ENCODE data around the gene FAR2. TPM values are rescaled to one million over a fixed set of nuclear protein-coding genes. Genes with fewer than 3 reads are reported as not detected.
"Not testable (repeated sequence)": the region's sequence is repeated elsewhere in the genome, so short reads cannot be mapped to it uniquely, and the experiment has no call there.

Gene FAR2
- total and polyA plus RNA-seq, 3 donors from 2014 or later, result 5.1 to 25.2 (median 5.8) TPM

DNA sequence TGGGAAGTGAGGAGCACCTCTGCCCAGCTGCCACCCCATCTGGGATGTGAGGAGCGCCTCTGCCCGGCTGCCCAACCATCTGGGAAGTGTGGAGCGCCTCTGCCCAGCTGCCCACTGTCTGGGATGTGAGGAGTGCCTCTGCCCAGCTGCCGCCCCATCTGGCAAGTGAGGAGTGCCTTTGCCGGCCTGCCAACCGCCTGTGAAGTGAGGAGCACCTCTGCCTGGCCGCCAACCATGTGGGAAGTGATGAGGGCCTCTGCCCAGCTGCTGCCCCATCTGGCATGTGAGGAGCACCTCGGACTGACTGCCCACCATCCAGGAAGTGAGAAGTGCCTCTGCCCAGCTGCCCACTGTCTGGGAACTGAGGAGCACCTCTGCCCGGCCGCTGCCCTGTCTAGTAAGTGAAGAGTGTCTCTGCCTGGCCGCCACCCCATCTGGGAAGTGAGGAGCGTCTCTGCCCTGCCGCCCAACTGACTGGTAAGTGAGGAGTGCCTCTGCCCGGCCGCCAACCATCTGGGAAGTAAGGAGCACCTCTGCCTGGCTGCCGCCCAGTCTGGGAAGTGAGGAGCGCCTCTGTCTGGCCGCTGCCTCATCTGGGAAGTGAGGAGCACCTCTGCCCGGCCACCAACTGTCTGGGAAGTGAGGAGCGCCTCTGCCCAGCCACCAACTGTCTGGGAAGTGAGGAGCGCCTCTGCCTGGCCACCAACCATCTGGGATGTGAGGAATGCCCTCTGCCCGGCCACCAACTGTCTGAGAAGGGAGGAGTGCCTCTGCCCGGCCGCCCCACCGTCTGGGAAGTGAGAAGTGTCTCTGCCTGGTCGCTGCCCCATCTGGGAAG, 22.6 kb downstream of the FAR2 start:
- TF ChIP-seq, protein P1, sequence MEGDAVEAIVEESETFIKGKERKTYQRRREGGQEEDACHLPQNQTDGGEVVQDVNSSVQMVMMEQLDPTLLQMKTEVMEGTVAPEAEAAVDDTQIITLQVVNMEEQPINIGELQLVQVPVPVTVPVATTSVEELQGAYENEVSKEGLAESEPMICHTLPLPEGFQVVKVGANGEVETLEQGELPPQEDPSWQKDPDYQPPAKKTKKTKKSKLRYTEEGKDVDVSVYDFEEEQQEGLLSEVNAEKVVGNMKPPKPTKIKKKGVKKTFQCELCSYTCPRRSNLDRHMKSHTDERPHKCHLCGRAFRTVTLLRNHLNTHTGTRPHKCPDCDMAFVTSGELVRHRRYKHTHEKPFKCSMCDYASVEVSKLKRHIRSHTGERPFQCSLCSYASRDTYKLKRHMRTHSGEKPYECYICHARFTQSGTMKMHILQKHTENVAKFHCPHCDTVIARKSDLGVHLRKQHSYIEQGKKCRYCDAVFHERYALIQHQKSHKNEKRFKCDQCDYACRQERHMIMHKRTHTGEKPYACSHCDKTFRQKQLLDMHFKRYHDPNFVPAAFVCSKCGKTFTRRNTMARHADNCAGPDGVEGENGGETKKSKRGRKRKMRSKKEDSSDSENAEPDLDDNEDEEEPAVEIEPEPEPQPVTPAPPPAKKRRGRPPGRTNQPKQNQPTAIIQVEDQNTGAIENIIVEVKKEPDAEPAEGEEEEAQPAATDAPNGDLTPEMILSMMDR (IDR thresholded peaks at IDR 0.05), result no peak
- no peak for TF ChIP-seq POLR2A (IDR thresholded peaks at IDR 0.05)
- Histone ChIP-seq H3K27ac (no peak overlapping the region), H3K36me3 (ENCODE audit: low read depth, missing control alignments) (no peaks in the 10 kb centered on the region), H3K9me3 (no peaks in the 10 kb centered on the region), H3K27me3 (no peaks in the 10 kb centered on the region), H3K4me3 (no peak overlapping the region), H3K4me1 (no peaks in the 10 kb centered on the region)
- no peak for DNase-seq
- WGBS, 2 donors, result 86% methylated on average over 11 to 26 of the region's 26 CpGs
- intact Hi-C loops (cut with DNase I; ENCODE audit: low total_unique reads), result no loop called here

- Histone ChIP-seq H3K9me3 (no peaks in the 10 kb centered on the region), H3K27me3 (no peaks in the 10 kb centered on the region), H3K4me3 (no peak overlapping the region), H3K27ac (no peak overlapping the region), H3K36me3 (ENCODE audit: low read depth, missing control alignments) (no peaks in the 10 kb centered on the region), H3K4me1 (no peaks in the 10 kb centered on the region)
- intact Hi-C loops (cut with DNase I; ENCODE audit: low total_unique reads), result no loop called here
- TF ChIP-seq POLR2A (IDR thresholded peaks at IDR 0.05), result no peak
- TF ChIP-seq, protein P1 (IDR thresholded peaks at IDR 0.05), result no peak
- 77 to 84% methylated on average over 6 of the region's 6 CpGs for WGBS, 2 donors
- DNase-seq, result no peak
Observed at GRCh38 chr12:29176941-29177340, 27.9 kb downstream of the FAR2 start.

- intact Hi-C loops (cut with DNase I; ENCODE audit: low total_unique reads); DNase-seq; H3K4me1 ChIP-seq; H3K4me3 ChIP-seq; H3K27ac ChIP-seq; H3K36me3 ChIP-seq (ENCODE audit: low read depth, missing control alignments); H3K27me3 ChIP-seq; H3K9me3 ChIP-seq: not testable (repeated sequence)
- 95 to 97% methylated on average over 4 of the region's 4 CpGs for WGBS, 2 donors
Observed at GRCh38 chr12:29182247-29182646, 33.2 kb downstream of the FAR2 start.

DNA sequence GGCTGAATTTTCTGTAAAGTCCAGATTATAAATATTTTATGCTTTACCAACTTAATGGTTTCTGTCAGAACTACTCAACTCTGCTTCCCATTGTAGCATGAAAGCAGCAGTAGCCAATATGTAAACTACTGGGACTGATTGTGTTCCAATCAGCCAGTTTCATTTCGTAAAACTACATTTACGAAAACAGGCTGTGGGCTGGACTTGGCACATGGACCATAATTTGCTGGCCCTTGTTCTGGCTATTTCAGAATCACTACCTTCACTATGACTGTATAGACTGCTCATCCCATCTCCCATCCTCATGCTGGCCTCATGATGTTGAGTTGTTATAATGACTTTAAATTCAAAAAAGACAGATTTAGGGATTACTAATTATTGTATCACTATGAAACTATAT, 38.7 kb downstream of the FAR2 start:
- Histone ChIP-seq H3K4me1 (no peaks in the 10 kb centered on the region), H3K4me3 (no peak overlapping the region), H3K9me3 (no peaks in the 10 kb centered on the region), H3K27ac (no peak overlapping the region), H3K36me3 (ENCODE audit: low read depth, missing control alignments) (no peaks in the 10 kb centered on the region), H3K27me3 (no peaks in the 10 kb centered on the region)
- intact Hi-C loops (cut with DNase I; ENCODE audit: low total_unique reads), result no loop called here
- 68 to 81% methylated on average over 2 of the region's 2 CpGs for WGBS, 2 donors
- no peak for TF ChIP-seq POLR2A (IDR thresholded peaks at IDR 0.05)
- TF ChIP-seq, protein P1 (IDR thresholded peaks at IDR 0.05), result no peak
- DNase-seq, result no peak

- Histone ChIP-seq H3K4me1 (no peaks in the 10 kb centered on the region), H3K9me3 (no peaks in the 10 kb centered on the region), H3K27ac (no peak overlapping the region), H3K36me3 (ENCODE audit: low read depth, missing control alignments) (no peaks in the 10 kb centered on the region), H3K27me3 (no peaks in the 10 kb centered on the region), H3K4me3 (no peak overlapping the region)
- WGBS, 2 donors, result 81 to 87% methylated on average over 6 of the region's 6 CpGs
- no peak for TF ChIP-seq POLR2A (IDR thresholded peaks at IDR 0.05)
- TF ChIP-seq, protein P1 (IDR thresholded peaks at IDR 0.05), result no peak
- intact Hi-C loops (cut with DNase I; ENCODE audit: low total_unique reads), result no loop called here
- no peak for DNase-seq
Observed at GRCh38 chr12:29191267-29191850, 42.3 kb downstream of the FAR2 start.

Measured in testis (tissue), 3 donors.